Endothelial cell of umbilical vein (primary cell): ENCODE data around the gene LMNB1. TPM values are rescaled to one million over a fixed set of nuclear protein-coding genes. Genes with fewer than 3 reads are reported as not detected.

Experiments
- BruUV-seq: library from RNA; stranded (reverse); fragments of 400-500 nt; replicated peaks from 2 replicates; lab custom pipeline; 2021; lab: Mats Ljungman, UMichigan
- CTCF ChIA-PET: fragments of 300-600, 350-600 bp; sonication (Branson Sonifier 250); formaldehyde crosslinking; loops from one replicate; lab custom pipeline; 2021; ENCODE audit warnings: antibody characterized with exemption, inconsistent platforms; lab: Charles Lee
- POLR2A ChIA-PET: fragments of 300-600, 350-600 bp; sonication (Branson Sonifier 250); formaldehyde crosslinking; loops from one replicate; lab custom pipeline; 2021; ENCODE audit warnings: antibody characterized with exemption, inconsistent platforms; lab: Charles Lee
- DNase-seq: peaks from one replicate; pipeline ENCODE4 v3.0.0-alpha.2; 2011; ENCODE audit warnings: low read depth, low spot score
- FAIRE-seq: peaks from 2 replicates; lab custom pipeline; 2011; peaks lifted over from hg19 to GRCh38; lab: Jason Lieb, UNC
- H2AFZ ChIP-seq: 2 replicates; pipeline ENCODE4 v1.6.0; 2012; ENCODE audit warnings: low read depth, low read length, control low read depth, inconsistent platforms
- H3K27ac ChIP-seq: 2 replicates; pipeline ENCODE4 v1.5.1; 2011; ENCODE audit warnings: low read depth, mild to moderate bottlenecking, control low read depth, low read length, moderate library complexity; ENCODE audit not compliant: insufficient read depth
- H3K27me3 ChIP-seq, 2 experiments: 2 replicates each; pipeline versions ENCODE4 v1.6.0 to v1.6.1; 2011; ENCODE audit warnings: low read length in 2 of 2, mixed read lengths in 1 of 2; ENCODE audit not compliant: control insufficient read depth in 2 of 2, insufficient read depth in 2 of 2
- H3K36me3 ChIP-seq, 2 experiments: 2 replicates in 1 of 2; 3 replicates in 1 of 2; pipeline ENCODE4 v1.5.1; 2011; ENCODE audit warnings: low read length in 2 of 2, mild to moderate bottlenecking in 1 of 2, moderate library complexity in 1 of 2; ENCODE audit not compliant: control insufficient read depth in 2 of 2, insufficient read depth in 2 of 2; ENCODE audit errors: extremely low read depth in 1 of 2
- H3K4me1 ChIP-seq: 3 replicates; pipeline ENCODE4 v1.5.1; 2011; ENCODE audit warnings: mild to moderate bottlenecking, low read length; ENCODE audit not compliant: control insufficient read depth, insufficient read depth; ENCODE audit errors: extremely low read depth
- H3K4me2 ChIP-seq: 2 replicates; pipeline ENCODE4 v1.6.1; 2011; ENCODE audit warnings: low read length, control low read depth, mixed read lengths; ENCODE audit not compliant: insufficient read depth
- H3K4me3 ChIP-seq, 3 experiments: fragments of 200-600 bp in 1 of 3; sonication (generic), shearing (Covaris generic) in 1 of 3; replicated peaks in 1 of 3; 2 replicates each; pipeline ENCODE4 v1.5.1; 2011 to 2016; ENCODE audit warnings: control low read depth in 3 of 3, low read length in 3 of 3, mild to moderate bottlenecking in 2 of 3, inconsistent platforms in 1 of 3, low read depth in 1 of 3, moderate library complexity in 1 of 3; ENCODE audit not compliant: insufficient read depth in 1 of 3
- H3K79me2 ChIP-seq: 2 replicates; pipeline ENCODE4 v1.6.0; 2012; ENCODE audit warnings: low read length, inconsistent platforms; ENCODE audit not compliant: control insufficient read depth, insufficient read depth
- H3K9ac ChIP-seq: replicated peaks from 2 replicates; pipeline ENCODE3; 2011; ENCODE audit warnings: low read length, control low read depth; ENCODE audit not compliant: insufficient read depth; ENCODE audit errors: extremely low read depth
- H3K9me1 ChIP-seq: replicated peaks from 3 replicates; pipeline ENCODE4 v1.6.0; 2011; ENCODE audit warnings: mild to moderate bottlenecking, low read length; ENCODE audit not compliant: control insufficient read depth, insufficient read depth; ENCODE audit errors: extremely low read depth
- H3K9me3 ChIP-seq: replicated peaks from 2 replicates; pipeline ENCODE4 v1.5.1; 2012; ENCODE audit warnings: low read length, inconsistent platforms; ENCODE audit not compliant: control insufficient read depth, insufficient read depth
- H4K20me1 ChIP-seq: replicated peaks from 2 replicates; pipeline ENCODE3; 2011; ENCODE audit warnings: mild to moderate bottlenecking, low read length; ENCODE audit not compliant: control insufficient read depth, insufficient read depth; ENCODE audit errors: extremely low read depth
- CTCF ChIP-seq, 2 donors: IDR thresholded peaks; 1 replicate in 1 of 2; 2 replicates in 1 of 2; pipeline ENCODE4 v1.5.1; 2011; ENCODE audit warnings: low read length in 2 of 2, mild to moderate bottlenecking in 2 of 2, moderate library complexity in 2 of 2, control low read depth in 1 of 2, inconsistent platforms in 1 of 2, low read depth in 1 of 2; ENCODE audit not compliant: insufficient read depth in 1 of 2; ENCODE audit errors: extremely low read depth in 1 of 2
- EZH2 ChIP-seq: IDR thresholded peaks from 2 replicates; pipeline ENCODE4 v1.6.1; 2012; ENCODE audit warnings: borderline replicate concordance, low read depth, mild to moderate bottlenecking, moderate library complexity, low read length, inconsistent platforms; ENCODE audit not compliant: severe bottlenecking
- FOS ChIP-seq: IDR thresholded peaks from 2 replicates; pipeline ENCODE4 v1.6.1; 2011; ENCODE audit warnings: mild to moderate bottlenecking, low read length, moderate library complexity, borderline replicate concordance; ENCODE audit not compliant: insufficient read depth
- GATA2 ChIP-seq: IDR thresholded peaks from 2 replicates; pipeline ENCODE4 v1.7.0; 2011; ENCODE audit warnings: low read depth, mild to moderate bottlenecking, moderate library complexity, mixed read lengths, low read length; ENCODE audit not compliant: insufficient read length, insufficient read depth
- JUN ChIP-seq: IDR thresholded peaks from 2 replicates; pipeline ENCODE4 v1.6.1; 2011; ENCODE audit warnings: borderline replicate concordance, low read depth; ENCODE audit not compliant: insufficient read length, insufficient read depth
- MYC ChIP-seq: IDR thresholded peaks from one replicate; pipeline ENCODE4 v1.6.1; 2011; ENCODE audit warnings: mild to moderate bottlenecking, low read depth, low read length
- POLR2A ChIP-seq: IDR thresholded peaks from 2 replicates; pipeline ENCODE4 v1.6.1; 2012; ENCODE audit warnings: low read depth, mild to moderate bottlenecking, control low read depth, low read length
- POLR2AphosphoS5 ChIP-seq: IDR thresholded peaks from 2 replicates; pipeline ENCODE4 v1.6.1; 2012; ENCODE audit warnings: low read depth, mild to moderate bottlenecking, control low read depth, low read length, moderate library complexity; ENCODE audit not compliant: insufficient read depth
- dilution Hi-C: fragments of 300-500 bp; cut with MboI; formaldehyde crosslinking; loops from one replicate; pipeline ENCODE4 v1.15.0; 2019; ENCODE audit warnings: low sequenced_read_pairs; ENCODE audit not compliant: extremely low pct_ligation_motif_present
- intact Hi-C: fragments of 100-400 bp; cut with micrococcal nuclease; formaldehyde crosslinking; loops from one replicate; pipeline ENCODE4 v1.10.0; 2022
- polyA plus RNA-seq, 4 experiments: library from polyadenylated mRNA; depleted of rRNA in 3 of 4; stranded (reverse) in 3 of 4; unstranded in 1 of 4; fragments of >200 nt; gene quantifications; 2 replicates each; pipeline versions ENCODE4 v1.2.1 to v1.2.3, GENCODE V29; 2011 to 2012; ENCODE audit warnings: missing spikeins in 1 of 4
- total RNA-seq: library from RNA; stranded (reverse); gene quantifications from 2 replicates; pipeline ENCODE4 v1.2.3, GENCODE V29; 2021
- TF ChIP-seq, protein P1 (sequence below): IDR thresholded peaks from 2 replicates; pipeline ENCODE4 v1.6.1; 2011; ENCODE audit not compliant: insufficient read depth, insufficient read length

The LMNB1 gene
- total and polyA plus RNA-seq, 2 donors (not counting 3 experiments of a cell fraction or from before 2014, with no cell fraction given), result 45.2 to 144 TPM

GRCh38 chr5:126741361-126741760 lies 35.6 kb upstream of the LMNB1 start:
- dilution Hi-C loops, result no loop called here
- CTCF ChIA-PET, result interaction anchor here (0.6 kb wide), 1 partner anchor 16 kb away, joined by 3 read pairs; no protein-coding TSS in a partner anchor

DNA sequence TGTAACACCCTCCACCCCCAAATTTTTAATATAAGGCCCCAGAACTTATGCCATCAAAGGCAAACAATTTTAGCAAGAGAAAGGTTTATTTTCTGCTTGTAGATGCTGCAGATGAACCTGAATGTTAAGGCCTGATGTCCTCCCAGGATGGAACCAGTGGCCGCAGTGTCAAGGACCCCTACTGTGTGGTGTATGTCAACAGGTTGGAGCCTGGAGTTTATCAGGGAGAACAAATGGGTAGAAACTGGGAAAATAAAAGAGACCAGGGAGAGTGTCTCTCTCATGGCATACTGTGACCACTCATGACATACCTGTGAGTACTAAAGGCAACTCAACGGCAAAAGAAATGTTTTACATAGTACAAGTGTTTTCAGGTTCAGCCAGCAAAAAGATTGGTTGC lies 34.5 kb upstream of the LMNB1 start:
- no TSS peak for BruUV-seq
- Histone ChIP-seq H3K9me1 (no peaks in the 10 kb centered on the region), H3K27ac (no peak overlapping the region), H2AFZ (no peak overlapping the region), H4K20me1 (no peaks in the 10 kb centered on the region), H3K9me3 (no peaks in the 10 kb centered on the region), H3K9ac (no peak overlapping the region), H3K4me2 (no peak overlapping the region), H3K36me3 (no peaks in the 10 kb centered on the region), H3K4me1 (no peaks in the 10 kb centered on the region), H3K4me3 (no peak overlapping the region), H3K27me3 (no peaks in the 10 kb centered on the region), H3K79me2 (no peaks in the 10 kb centered on the region)
- dilution Hi-C loops (no loop called here), intact Hi-C loops (no loop called here)
- TF ChIP-seq POLR2A (no peak), CTCF (IDR thresholded peaks at IDR 0.05; ENCODE audit: extremely low read depth in 1 of 2, insufficient read depth in 1 of 2, low read depth in 1 of 2, low read length in 2 of 2) (no peak), JUN (no peak), GATA2 (no peak), POLR2AphosphoS5 (no peak), MYC (no peak), EZH2 (no peak), FOS (no peak)
- TF ChIP-seq, protein P1, sequence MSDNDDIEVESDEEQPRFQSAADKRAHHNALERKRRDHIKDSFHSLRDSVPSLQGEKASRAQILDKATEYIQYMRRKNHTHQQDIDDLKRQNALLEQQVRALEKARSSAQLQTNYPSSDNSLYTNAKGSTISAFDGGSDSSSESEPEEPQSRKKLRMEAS, result no peak
- ChIA-PET POLR2A (interaction anchor here (0.7 kb wide), 1 partner anchor 45 kb away, joined by 6 read pairs; no protein-coding TSS in a partner anchor), CTCF (no interaction called here)
- DNase-seq (no peak), FAIRE-seq (no peak)

More at GRCh38 chr5:126741361-126741760, 35.6 kb upstream of the LMNB1 start:
- POLR2A ChIA-PET, result no interaction called here
- DNase-seq (no peak), FAIRE-seq (no peak)
- Histone ChIP-seq H3K4me3 (no peak overlapping the region), H3K4me2 (no peak overlapping the region), H3K4me1 (no peaks in the 10 kb centered on the region), H3K9ac (no peak overlapping the region), H3K9me1 (no peaks in the 10 kb centered on the region), H2AFZ (no peak overlapping the region), H3K27ac (no peak overlapping the region), H3K79me2 (no peaks in the 10 kb centered on the region), H4K20me1 (no peaks in the 10 kb centered on the region), H3K9me3 (no peaks in the 10 kb centered on the region), H3K27me3 (no peaks in the 10 kb centered on the region), H3K36me3 (no peaks in the 10 kb centered on the region)
- TF ChIP-seq FOS (no peak), EZH2 (no peak), JUN (no peak), POLR2AphosphoS5 (no peak), MYC (no peak)
- no TSS peak for BruUV-seq
- intact Hi-C loops, result no loop called here
